ENCODE data around the gene LGR5. TPM values are rescaled to one million over a fixed set of nuclear protein-coding genes. Genes with fewer than 3 reads are reported as not detected.

The LGR5 gene
- total and polyA plus RNA-seq, 2 of the 13 experiments (the other 11 are each of a cell fraction or from before 2014, with no cell fraction given): 37.0 to 121 TPM

- peak; percentile 51; the same call in 1 of the 2 replicates for TF ChIP-seq ZGPAT (CRISPR knock-in tag; IDR thresholded peaks at IDR 0.05)
- TF ChIP-seq ZC3H4 (CRISPR knock-in tag; IDR thresholded peaks at IDR 0.05; ENCODE audit: borderline replicate concordance): peak; percentile 63; the same call in 1 of the 2 replicates
- TF ChIP-seq PHF20 (CRISPR knock-in tag; IDR thresholded peaks at IDR 0.05): peak; percentile 24; the same call in 1 of the 2 replicates
- no peak for TF ChIP-seq TCF12 (IDR thresholded peaks at IDR 0.05)
- 0 out of 2 replicates have a peak, but pooled peaks have one; percentile 42 for TF ChIP-seq TCF12 (CRISPR knock-in tag; IDR thresholded peaks at IDR 0.05)
- TF ChIP-seq CEBPZ (IDR thresholded peaks at IDR 0.05; ENCODE audit: low read length): no peak
- peak; percentile 51; the same call in 1 of the 2 replicates for TF ChIP-seq ZBTB43 (CRISPR knock-in tag; conservative IDR thresholded peaks at IDR 0.05)
- TF ChIP-seq MED13 (CRISPR knock-in tag; IDR thresholded peaks at IDR 0.05): 0 out of 2 replicates have a peak, but pooled peaks have one; percentile 32
- peak; percentile 64 for TF ChIP-seq CBFB (CRISPR knock-in tag; IDR thresholded peaks at IDR 0.05)
- TF ChIP-seq SPEN (CRISPR knock-in tag; IDR thresholded peaks at IDR 0.05; ENCODE audit: low read depth): peak; percentile 51
- peak; percentile 60 for TF ChIP-seq ZNF225 (CRISPR knock-in tag; IDR thresholded peaks at IDR 0.05)
- peak; percentile 45; the same call in 1 of the 2 replicates for TF ChIP-seq ZSCAN25 (CRISPR knock-in tag; IDR thresholded peaks at IDR 0.05)
- TF ChIP-seq SP1 (IDR thresholded peaks at IDR 0.05): no peak
- TF ChIP-seq SP1 (CRISPR knock-in tag; IDR thresholded peaks at IDR 0.05): peak; percentile 36; the same call in 1 of the 2 replicates
- TF ChIP-seq ZBTB3 (CRISPR knock-in tag; IDR thresholded peaks at IDR 0.05; ENCODE audit: borderline replicate concordance, low read depth): 0 out of 2 replicates have a peak, but pooled peaks have one; percentile 10
- TF ChIP-seq NR0B2 (CRISPR knock-in tag; IDR thresholded peaks at IDR 0.05): peak; percentile 12; the same call in 1 of the 2 replicates
- TF ChIP-seq ZNF383 (CRISPR knock-in tag; IDR thresholded peaks at IDR 0.05; ENCODE audit: borderline replicate concordance): no peak
- TF ChIP-seq ZNF274 (CRISPR knock-in tag; IDR thresholded peaks at IDR 0.05): no peak
- no peak for TF ChIP-seq NR1H2 (CRISPR knock-in tag; IDR thresholded peaks at IDR 0.05; ENCODE audit: borderline replicate concordance, low read depth)
- 0 out of 2 replicates have a peak, but pooled peaks have one; percentile 21 for TF ChIP-seq ZNF431 (CRISPR knock-in tag; IDR thresholded peaks at IDR 0.05; ENCODE audit: borderline replicate concordance, low read depth)
- peak; percentile 84 for TF ChIP-seq POLR2G (IDR thresholded peaks at IDR 0.05; ENCODE audit: low read depth, low read length)
- peak; percentile 21 for TF ChIP-seq RAD21 (CRISPR knock-in tag; IDR thresholded peaks at IDR 0.05)
- TF ChIP-seq GABPA (IDR thresholded peaks at IDR 0.05; ENCODE audit: low read depth, low read length): no peak
- no peak for TF ChIP-seq GABPA (CRISPR knock-in tag; IDR thresholded peaks at IDR 0.05; ENCODE audit: low read depth)
These were observed at the start of gene LGR5 (continued) for GRCh38 chr12:71439613-71440344.
